ENCODE data around the gene AACS.

DNA sequence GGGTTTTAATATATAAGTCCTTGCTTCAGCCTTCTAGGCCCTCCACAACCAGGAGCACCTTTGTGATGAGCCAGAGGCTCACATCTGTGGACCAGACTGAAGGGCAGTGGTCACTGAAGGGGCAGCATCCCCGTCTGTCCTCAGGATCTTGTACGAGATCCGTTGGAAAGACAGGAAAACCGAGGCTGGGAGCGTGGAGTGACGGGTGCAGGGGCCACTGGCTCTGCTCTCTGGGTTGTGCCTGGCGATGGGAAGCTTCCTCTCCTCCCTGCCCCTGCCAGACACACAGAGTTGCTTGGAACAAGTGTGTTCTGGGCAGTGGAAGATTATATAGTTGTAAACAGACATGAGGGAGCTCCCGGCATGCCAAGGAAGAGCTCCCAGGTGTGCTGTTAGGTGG is 48.0 kb downstream of the AACS start:
- TF ChIP-seq ZNF224 (CRISPR knock-in tag; IDR thresholded peaks at IDR 0.05) = no peak
- TF ChIP-seq POLR2AphosphoS5 (IDR thresholded peaks at IDR 0.05; ENCODE audit: low read depth, low read length) = no peak
- no peak for TF ChIP-seq NPAS2 (CRISPR knock-in tag; IDR thresholded peaks at IDR 0.05; ENCODE audit: borderline replicate concordance)
- no peak for TF ChIP-seq TAF15 (IDR thresholded peaks at IDR 0.05; ENCODE audit: low read depth, low read length, poor library complexity, severe bottlenecking)
- TF ChIP-seq FOXM1 (CRISPR knock-in tag; IDR thresholded peaks at IDR 0.05) = no peak
